Testis (tissue), 2 donors: ENCODE data around the gene LRRC7.
"Not testable (repeated sequence)": the region's sequence is repeated elsewhere in the genome, so short reads cannot be mapped to it uniquely, and the experiment has no call there.

ENCODE experiments used
- CTCF ChIP-seq, 3 experiments: fragments of 450-650 bp in 2 of 3; fragments of 200-600 bp in 1 of 3; sonication (generic) in 1 of 3; IDR thresholded peaks; one replicate each; pipeline ENCODE4 v1.5.1; 2016 to 2019; ENCODE audit warnings: antibody characterized with exemption in 3 of 3, mild to moderate bottlenecking in 2 of 3, moderate library complexity in 1 of 3
- POLR2A ChIP-seq: fragments of 450-650 bp; IDR thresholded peaks from one replicate; pipeline ENCODE4 v1.6.1; 2017; ENCODE audit warnings: antibody characterized with exemption, mild to moderate bottlenecking, moderate library complexity

- TF ChIP-seq POLR2A; CTCF (IDR thresholded peaks at IDR 0.05): not testable (repeated sequence)
These were observed 477.9 kb downstream of the LRRC7 start for GRCh38 chr1:70045581-70045980.
